Fibroblast of the aortic adventitia (primary cell): ENCODE data around the gene EEA1. TPM values are rescaled to one million over a fixed set of nuclear protein-coding genes. Genes with fewer than 3 reads are reported as not detected.

ENCODE experiments used
- DNase-seq: peaks from one replicate; pipeline ENCODE4 v3.0.0-alpha.2; 2010; ENCODE audit warnings: low read depth
- H3K4me3 ChIP-seq: 2 replicates; pipeline ENCODE4 v1.5.1; 2011; ENCODE audit warnings: low read depth, mild to moderate bottlenecking, control low read depth, low read length, moderate library complexity
- total RNA-seq: library from RNA; depleted of rRNA; stranded (reverse); fragments of >200 nt; gene quantifications from 2 replicates; pipeline ENCODE4 v1.2.3, GENCODE V29; 2012; ENCODE audit warnings: low replicate concordance
- TF ChIP-seq, protein P1 (sequence below): IDR thresholded peaks from 2 replicates; pipeline ENCODE4 v1.5.1; 2011; ENCODE audit warnings: mild to moderate bottlenecking, low read length, control low read depth, inconsistent platforms; ENCODE audit not compliant: insufficient read depth

The EEA1 gene
- total RNA-seq, 1 donor, result 42.3 TPM

- TF ChIP-seq, protein P1, sequence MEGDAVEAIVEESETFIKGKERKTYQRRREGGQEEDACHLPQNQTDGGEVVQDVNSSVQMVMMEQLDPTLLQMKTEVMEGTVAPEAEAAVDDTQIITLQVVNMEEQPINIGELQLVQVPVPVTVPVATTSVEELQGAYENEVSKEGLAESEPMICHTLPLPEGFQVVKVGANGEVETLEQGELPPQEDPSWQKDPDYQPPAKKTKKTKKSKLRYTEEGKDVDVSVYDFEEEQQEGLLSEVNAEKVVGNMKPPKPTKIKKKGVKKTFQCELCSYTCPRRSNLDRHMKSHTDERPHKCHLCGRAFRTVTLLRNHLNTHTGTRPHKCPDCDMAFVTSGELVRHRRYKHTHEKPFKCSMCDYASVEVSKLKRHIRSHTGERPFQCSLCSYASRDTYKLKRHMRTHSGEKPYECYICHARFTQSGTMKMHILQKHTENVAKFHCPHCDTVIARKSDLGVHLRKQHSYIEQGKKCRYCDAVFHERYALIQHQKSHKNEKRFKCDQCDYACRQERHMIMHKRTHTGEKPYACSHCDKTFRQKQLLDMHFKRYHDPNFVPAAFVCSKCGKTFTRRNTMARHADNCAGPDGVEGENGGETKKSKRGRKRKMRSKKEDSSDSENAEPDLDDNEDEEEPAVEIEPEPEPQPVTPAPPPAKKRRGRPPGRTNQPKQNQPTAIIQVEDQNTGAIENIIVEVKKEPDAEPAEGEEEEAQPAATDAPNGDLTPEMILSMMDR, result no peak
- no peak for DNase-seq
- no peak overlapping the region for H3K4me3 ChIP-seq
Measured at GRCh38 chr12:92860521-92860920, 68.6 kb downstream of the EEA1 start.

DNA sequence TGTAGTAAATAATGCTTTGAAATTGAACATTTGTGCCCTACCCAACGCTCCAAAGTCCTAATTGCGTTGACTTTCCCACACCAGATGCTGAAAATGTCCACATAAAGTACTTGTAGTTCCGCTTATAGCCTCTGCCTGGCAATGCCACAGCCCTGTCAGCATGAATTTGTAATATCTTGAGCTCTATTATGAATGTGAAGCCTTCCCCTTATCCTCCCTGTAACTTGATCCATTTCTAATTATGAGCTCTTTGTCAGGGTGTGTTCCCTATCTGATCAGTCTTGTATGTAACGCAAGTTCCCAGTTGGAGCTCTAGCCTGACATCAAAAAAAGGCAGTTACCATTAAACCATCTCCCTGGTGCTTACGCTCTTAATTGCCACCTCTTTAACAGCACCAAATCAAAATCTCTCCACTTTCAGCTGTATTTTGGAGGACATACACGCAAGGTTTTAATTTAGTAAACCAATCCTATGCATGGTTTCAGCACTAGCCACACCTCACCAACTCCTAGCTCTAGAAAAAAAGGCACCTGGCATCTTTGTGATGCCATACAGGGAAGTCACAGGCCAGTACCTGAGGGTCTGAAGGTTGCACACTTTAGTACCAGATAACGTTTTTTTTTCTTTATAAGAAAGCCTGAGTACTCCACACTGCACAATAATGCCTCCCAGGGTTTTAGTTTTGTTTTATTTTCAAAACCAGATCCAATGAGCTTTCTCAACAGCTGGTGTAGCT is 69.3 kb downstream of the EEA1 start:
- TF ChIP-seq, protein P1, result no peak
- no peak for DNase-seq
- no peak overlapping the region for H3K4me3 ChIP-seq

DNA sequence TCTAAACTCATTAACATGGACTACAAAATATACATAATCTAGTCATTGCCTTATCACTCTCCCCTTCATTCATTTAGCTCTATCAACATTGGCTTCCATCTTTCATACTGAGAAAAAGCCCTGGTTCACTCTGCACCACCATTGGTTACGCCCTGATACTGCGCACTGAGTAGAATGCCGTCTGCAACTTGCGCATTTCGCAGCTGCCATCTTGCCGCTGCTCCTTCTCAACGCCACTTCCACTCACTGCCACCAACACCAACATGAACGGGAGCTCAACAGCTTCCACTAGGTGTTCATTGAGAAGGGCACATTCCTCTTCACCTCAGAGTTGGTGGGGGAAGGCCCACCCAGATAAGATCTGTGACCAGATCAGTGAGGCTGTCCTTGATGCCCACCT is 71.3 kb downstream of the EEA1 start:
- DNase-seq, result no peak
- TF ChIP-seq, protein P1, result no peak
- no peak overlapping the region for H3K4me3 ChIP-seq

GRCh38 chr12:92854344-92854743 is 74.8 kb downstream of the EEA1 start:
- no peak overlapping the region for H3K4me3 ChIP-seq

GRCh38 chr12:92848740-92849139 is 80.4 kb downstream of the EEA1 start:
- TF ChIP-seq, protein P1, result no peak
- no peak overlapping the region for H3K4me3 ChIP-seq

More at GRCh38 chr12:92854344-92854743, 74.8 kb downstream of the EEA1 start:
- TF ChIP-seq, protein P1, result no peak
- DNase-seq, result no peak

GRCh38 chr12:92847368-92847767 is 81.7 kb downstream of the EEA1 start:
- DNase-seq, result no peak
- TF ChIP-seq, protein P1, result no peak
- H3K4me3 ChIP-seq, result no peak overlapping the region

More at GRCh38 chr12:92848740-92849139, 80.4 kb downstream of the EEA1 start:
- DNase-seq, result no peak
